ENCODE measurements around the gene SLC30A7.

GRCh38 chr1:100941098-100941527 lies 45.2 kb downstream of the SLC30A7 start:
- TF ChIP-seq CEBPB (IDR thresholded peaks at IDR 0.05) (no peak), TAF1 (IDR thresholded peaks at IDR 0.05; ENCODE audit: low read depth) (no peak), EP300 (IDR thresholded peaks at IDR 0.05; ENCODE audit: borderline replicate concordance) (no peak), CREB1 (IDR thresholded peaks at IDR 0.05; ENCODE audit: low read depth) (no peak), YY1 (IDR thresholded peaks at IDR 0.05; ENCODE audit: low read depth) (no peak), RAD21 (IDR thresholded peaks at IDR 0.05; ENCODE audit: low read depth) (no peak), USF1 (IDR thresholded peaks at IDR 0.05) (no peak), MAX (IDR thresholded peaks at IDR 0.05) (no peak), REST (IDR thresholded peaks at IDR 0.05; ENCODE audit: low read depth) (no peak), TEAD4 (IDR thresholded peaks at IDR 0.05) (no peak), EGR1 (IDR thresholded peaks at IDR 0.05) (no peak), NFIC (IDR thresholded peaks at IDR 0.05) (no peak)

All from Ishikawa (cell line).